HG03095 (cell line): ENCODE data around the gene SLC4A11.

Source experiments
- ATAC-seq: cut with Tn5 transposase; IDR thresholded peaks from one replicate; pipeline ENCODE4 v1.9.1; 2021; ENCODE audit warnings: moderate library complexity; ENCODE audit not compliant: unreplicated experiment

Gene SLC4A11

GRCh38 chr20:3239026-3239866 lies at the start of gene SLC4A11:
SLC4A11 (minus strand) TSS chr20:3239190; CDS start chr20:3239137, 53 bp downstream.
- no peak for ATAC-seq

GRCh38 chr20:3283222-3283820 lies 44.3 kb upstream of the SLC4A11 start:
- no peak for ATAC-seq

- no peak for ATAC-seq
Observed at GRCh38 chr20:3282271-3283221, 43.6 kb upstream of the SLC4A11 start.

GRCh38 chr20:3281437-3281836 lies 42.4 kb upstream of the SLC4A11 start:
- no peak for ATAC-seq

GRCh38 chr20:3279761-3280160 lies 40.8 kb upstream of the SLC4A11 start:
- ATAC-seq, result no peak

GRCh38 chr20:3277686-3278465 lies 38.9 kb upstream of the SLC4A11 start:
- no peak for ATAC-seq

- ATAC-seq, result no peak
Observed at GRCh38 chr20:3276680-3277015, 37.7 kb upstream of the SLC4A11 start.

- ATAC-seq, result no peak
Observed at GRCh38 chr20:3275966-3276679, 37.1 kb upstream of the SLC4A11 start.

- ATAC-seq, result no peak
Observed at GRCh38 chr20:3275064-3275935, 36.3 kb upstream of the SLC4A11 start.

GRCh38 chr20:3273371-3273770 lies 34.4 kb upstream of the SLC4A11 start:
- no peak for ATAC-seq

- no peak for ATAC-seq
Observed at GRCh38 chr20:3270051-3270450, 31.1 kb upstream of the SLC4A11 start.

- ATAC-seq, result no peak
Observed at GRCh38 chr20:3262566-3262965, 23.6 kb upstream of the SLC4A11 start.

GRCh38 chr20:3258429-3258828 lies 19.4 kb upstream of the SLC4A11 start:
- ATAC-seq, result no peak

- ATAC-seq, result no peak
Observed at GRCh38 chr20:3255728-3256127, 16.7 kb upstream of the SLC4A11 start.

- ATAC-seq, result no peak
Observed at GRCh38 chr20:3251806-3252205, 12.8 kb upstream of the SLC4A11 start.

GRCh38 chr20:3250091-3250504 lies 11.1 kb upstream of the SLC4A11 start:
- no peak for ATAC-seq

GRCh38 chr20:3248993-3249347 lies 10.0 kb upstream of the SLC4A11 start:
- ATAC-seq, result no peak

- ATAC-seq, result no peak
Observed at GRCh38 chr20:3248167-3248992, 9.4 kb upstream of the SLC4A11 start.
